HCT116 (cell line): ENCODE measurements around the gene C9orf72. TPM values are rescaled to one million over a fixed set of nuclear protein-coding genes. Genes with fewer than 3 reads are reported as not detected.

ENCODE experiments used
- ATAC-seq: fragments of 200-7000 bp; cut with Tn5 transposase; 2 replicates; pipeline ENCODE4 v1.9.1; 2020; ENCODE audit warnings: mild to moderate bottlenecking, moderate library complexity
- BruUV-seq: library from RNA; stranded (reverse); fragments of 400-500 nt; replicated peaks from 2 replicates; lab custom pipeline; 2021; lab: Mats Ljungman, UMichigan
- CTCF ChIA-PET: fragments of 300-600 bp; sonication (Branson Sonifier 250); formaldehyde crosslinking; loops from one replicate; lab custom pipeline; 2021; ENCODE audit warnings: antibody characterized with exemption; lab: Charles Lee
- POLR2A ChIA-PET: fragments of 300-600, 350-600 bp; sonication (Branson Sonifier 250); formaldehyde crosslinking; loops from one replicate; lab custom pipeline; 2021; ENCODE audit warnings: antibody characterized with exemption; lab: Charles Lee
- RAD21 ChIA-PET, 2 experiments: fragments of 300-600 bp; sonication (Branson Sonifier 250); formaldehyde crosslinking; loops; one replicate each; lab custom pipeline; 2023; ENCODE audit warnings: low total read pairs in 2 of 2; ENCODE audit not compliant: uncharacterized antibody in 2 of 2, unreplicated experiment in 2 of 2, low non-redundant PET in 1 of 2; lab: Charles Lee
- DNase-seq: peaks from one replicate; pipeline ENCODE4 v3.0.0-alpha.2; 2010; ENCODE audit warnings: low read depth, low spot score
- H2AFZ ChIP-seq: fragments of 200-600 bp; shearing (Covaris generic), sonication (generic); 2 replicates; pipeline ENCODE4 v1.6.1; 2017; ENCODE audit warnings: low read depth, mixed run types, mixed read lengths, antibody characterized with exemption, low read length; ENCODE audit not compliant: poor library complexity, severe bottlenecking
- H3K27ac ChIP-seq: 2 replicates; pipeline ENCODE4 v1.5.1; 2012; ENCODE audit warnings: low read depth, low read length
- H3K27me3 ChIP-seq: fragments of 200-600 bp; sonication (generic); 2 replicates; pipeline ENCODE4 v1.6.1; 2016; ENCODE audit warnings: mixed run types, low read length, mixed read lengths; ENCODE audit not compliant: insufficient read depth
- H3K36me3 ChIP-seq, 2 experiments: fragments of 200-500 bp in 1 of 2; fragments of 200-600 bp in 1 of 2; sonication (Bioruptor generic) in 1 of 2; sonication (generic) in 1 of 2; 2 replicates each; pipeline versions ENCODE4 v1.5.1 to v1.6.1; 2014 to 2016; ENCODE audit warnings: low read length in 2 of 2, inconsistent platforms in 1 of 2, mixed read lengths in 1 of 2, mixed run types in 1 of 2; ENCODE audit not compliant: insufficient read depth in 2 of 2, control insufficient read depth in 1 of 2
- H3K4me1 ChIP-seq, 2 experiments: fragments of 200-600 bp in 1 of 2; sonication (generic) in 1 of 2; 2 replicates each; pipeline versions ENCODE4 v1.5.1 to v1.6.1; 2012 to 2017; ENCODE audit warnings: low read length in 2 of 2, inconsistent platforms in 1 of 2, mild to moderate bottlenecking in 1 of 2, mixed read lengths in 1 of 2, mixed run types in 1 of 2, moderate library complexity in 1 of 2; ENCODE audit not compliant: insufficient read depth in 2 of 2, control insufficient read depth in 1 of 2
- H3K4me2 ChIP-seq: fragments of 200-600 bp; sonication (generic); 2 replicates; pipeline ENCODE4 v1.6.1; 2017; ENCODE audit warnings: mixed run types, low read length, mixed read lengths
- H3K4me3 ChIP-seq, 2 experiments: fragments of 200-600 bp in 1 of 2; sonication (generic) in 1 of 2; replicated peaks in 1 of 2; 2 replicates each; pipeline ENCODE4 v1.5.1; 2011 to 2016; ENCODE audit warnings: low read length in 2 of 2, control low read depth in 1 of 2, low read depth in 1 of 2, mild to moderate bottlenecking in 1 of 2, mixed read lengths in 1 of 2, mixed run types in 1 of 2
- H3K79me2 ChIP-seq: fragments of 200-600 bp; sonication (generic); 2 replicates; pipeline ENCODE4 v1.6.1; 2017; ENCODE audit warnings: mild to moderate bottlenecking, mixed run types, low read length, moderate library complexity, mixed read lengths; ENCODE audit not compliant: insufficient read depth
- H3K9ac ChIP-seq: fragments of 200-600 bp; sonication (generic); 2 replicates; pipeline ENCODE4 v1.6.1; 2016; ENCODE audit warnings: low read length, mixed read lengths
- H3K9me2 ChIP-seq: fragments of 200-600 bp; sonication (generic), shearing (Covaris generic); 2 replicates; pipeline ENCODE4 v1.6.1; 2017; ENCODE audit warnings: mixed run types, mild to moderate bottlenecking, moderate library complexity; ENCODE audit not compliant: insufficient read depth
- H3K9me3 ChIP-seq, 2 experiments: fragments of 200-500 bp in 1 of 2; fragments of 200-600 bp in 1 of 2; sonication (Bioruptor generic) in 1 of 2; sonication (generic) in 1 of 2; 2 replicates each; pipeline ENCODE4 v1.6.1; 2014 to 2017; ENCODE audit warnings: low read length in 2 of 2, mixed read lengths in 2 of 2, inconsistent platforms in 1 of 2, low read depth in 1 of 2, mild to moderate bottlenecking in 1 of 2, mixed run types in 1 of 2, moderate library complexity in 1 of 2; ENCODE audit not compliant: control insufficient read depth in 1 of 2, insufficient read depth in 1 of 2
- H4K20me1 ChIP-seq: fragments of 200-600 bp; sonication (generic), shearing (Covaris generic); 2 replicates; pipeline ENCODE4 v1.6.1; 2017; ENCODE audit warnings: mixed run types, mild to moderate bottlenecking, moderate library complexity; ENCODE audit not compliant: insufficient read depth
- EGR1 ChIP-seq: IDR thresholded peaks from 2 replicates; pipeline ENCODE4 v1.6.1; 2012; ENCODE audit warnings: low read depth
- POLR2AphosphoS5 ChIP-seq: IDR thresholded peaks from 2 replicates; pipeline ENCODE4 v1.6.1; 2011; ENCODE audit warnings: mild to moderate bottlenecking, low read depth, low read length, moderate library complexity
- YY1 ChIP-seq: IDR thresholded peaks from 2 replicates; pipeline ENCODE4 v1.6.1; 2011; ENCODE audit warnings: low read length, low read depth, moderate library complexity, mild to moderate bottlenecking; ENCODE audit not compliant: insufficient replicate concordance; ENCODE audit errors: extremely low read depth
- intact Hi-C: fragments of 100-400 bp; cut with micrococcal nuclease; formaldehyde crosslinking; loops from 2 replicates; pipeline ENCODE4 v1.10.0; 2022
- total RNA-seq: library from RNA; stranded (reverse); gene quantifications from one replicate; pipeline ENCODE4 v1.2.1, GENCODE V29; 2021; ENCODE audit not compliant: unreplicated experiment
- TF ChIP-seq, protein P1 (sequence below): IDR thresholded peaks from 2 replicates; pipeline ENCODE4 v1.6.1; 2012
- TF ChIP-seq, protein P2 (sequence below): IDR thresholded peaks from 2 replicates; pipeline ENCODE4 v1.6.1; 2012; ENCODE audit warnings: low read depth

The C9orf72 gene
- total RNA-seq, 1 experiment from 2014 or later = 12.0 TPM

- no peak for TF ChIP-seq YY1
Observed at GRCh38 chr9:27569406-27569805, 3.9 kb downstream of the C9orf72 start (continued).

- no TSS peak for BruUV-seq
- DNase-seq = no peak
- H3K79me2 ChIP-seq = no peaks in the 10 kb centered on the region
- H3K4me3 ChIP-seq = no peak overlapping the region
- RAD21 ChIA-PET = no interaction called here
- intact Hi-C loops = no loop called here
- H3K36me3 ChIP-seq = peaks cover 0 to 2% of the 10 kb centered on the region in 2 experiments; a peak in 1 of 4 replicates
- H3K9me2 ChIP-seq = no peaks in the 10 kb centered on the region
- H3K4me2 ChIP-seq = no peak overlapping the region
- ATAC-seq = no peak
- H3K27ac ChIP-seq = no peak overlapping the region
- no peaks in the 10 kb centered on the region for H3K27me3 ChIP-seq
- no peak overlapping the region for H3K9ac ChIP-seq
- POLR2A ChIA-PET = no interaction called here
- TF ChIP-seq, protein P1, sequence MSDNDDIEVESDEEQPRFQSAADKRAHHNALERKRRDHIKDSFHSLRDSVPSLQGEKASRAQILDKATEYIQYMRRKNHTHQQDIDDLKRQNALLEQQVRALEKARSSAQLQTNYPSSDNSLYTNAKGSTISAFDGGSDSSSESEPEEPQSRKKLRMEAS = no peak
- TF ChIP-seq EGR1 (no peak), YY1 (no peak), POLR2AphosphoS5 (no peak)
- TF ChIP-seq, protein P2, sequence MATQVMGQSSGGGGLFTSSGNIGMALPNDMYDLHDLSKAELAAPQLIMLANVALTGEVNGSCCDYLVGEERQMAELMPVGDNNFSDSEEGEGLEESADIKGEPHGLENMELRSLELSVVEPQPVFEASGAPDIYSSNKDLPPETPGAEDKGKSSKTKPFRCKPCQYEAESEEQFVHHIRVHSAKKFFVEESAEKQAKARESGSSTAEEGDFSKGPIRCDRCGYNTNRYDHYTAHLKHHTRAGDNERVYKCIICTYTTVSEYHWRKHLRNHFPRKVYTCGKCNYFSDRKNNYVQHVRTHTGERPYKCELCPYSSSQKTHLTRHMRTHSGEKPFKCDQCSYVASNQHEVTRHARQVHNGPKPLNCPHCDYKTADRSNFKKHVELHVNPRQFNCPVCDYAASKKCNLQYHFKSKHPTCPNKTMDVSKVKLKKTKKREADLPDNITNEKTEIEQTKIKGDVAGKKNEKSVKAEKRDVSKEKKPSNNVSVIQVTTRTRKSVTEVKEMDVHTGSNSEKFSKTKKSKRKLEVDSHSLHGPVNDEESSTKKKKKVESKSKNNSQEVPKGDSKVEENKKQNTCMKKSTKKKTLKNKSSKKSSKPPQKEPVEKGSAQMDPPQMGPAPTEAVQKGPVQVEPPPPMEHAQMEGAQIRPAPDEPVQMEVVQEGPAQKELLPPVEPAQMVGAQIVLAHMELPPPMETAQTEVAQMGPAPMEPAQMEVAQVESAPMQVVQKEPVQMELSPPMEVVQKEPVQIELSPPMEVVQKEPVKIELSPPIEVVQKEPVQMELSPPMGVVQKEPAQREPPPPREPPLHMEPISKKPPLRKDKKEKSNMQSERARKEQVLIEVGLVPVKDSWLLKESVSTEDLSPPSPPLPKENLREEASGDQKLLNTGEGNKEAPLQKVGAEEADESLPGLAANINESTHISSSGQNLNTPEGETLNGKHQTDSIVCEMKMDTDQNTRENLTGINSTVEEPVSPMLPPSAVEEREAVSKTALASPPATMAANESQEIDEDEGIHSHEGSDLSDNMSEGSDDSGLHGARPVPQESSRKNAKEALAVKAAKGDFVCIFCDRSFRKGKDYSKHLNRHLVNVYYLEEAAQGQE = no peak
- no peaks in the 10 kb centered on the region for H3K4me1 ChIP-seq
- H4K20me1 ChIP-seq = no peaks in the 10 kb centered on the region
- CTCF ChIA-PET = no interaction called here
- no peaks in the 10 kb centered on the region for H3K9me3 ChIP-seq
- no peak overlapping the region for H2AFZ ChIP-seq
Observed at GRCh38 chr9:27566118-27566517, 7.2 kb downstream of the C9orf72 start.
